ENCODE data around the gene HPCAL1. TPM values are rescaled to one million over a fixed set of nuclear protein-coding genes. Genes with fewer than 3 reads are reported as not detected.
"Not testable (repeated sequence)": the region's sequence is repeated elsewhere in the genome, so short reads cannot be mapped to it uniquely, and the experiment has no call there.

Gene HPCAL1
- total RNA-seq, 1 experiment from 2014 or later: 159 TPM

DNA sequence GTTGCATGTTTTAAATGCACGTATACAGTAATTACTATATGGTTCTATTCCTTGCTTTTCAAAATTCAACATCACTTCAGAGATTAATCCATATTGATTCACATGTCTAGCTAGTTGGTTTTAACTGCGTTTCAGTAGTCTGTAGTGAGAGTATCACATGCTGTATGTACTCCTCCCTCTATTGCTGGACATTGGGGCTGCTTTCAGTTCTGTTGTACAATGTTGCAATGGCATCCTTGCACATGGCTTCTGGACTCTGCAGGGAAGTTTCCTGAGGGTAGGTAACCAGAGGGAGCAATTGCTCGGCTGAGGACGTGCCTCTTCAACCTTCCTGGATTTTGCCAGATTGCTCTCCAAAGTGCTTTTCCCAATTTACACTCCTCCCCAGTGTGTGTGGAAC is 10.7 kb upstream of the HPCAL1 start:
- H3K27me3 ChIP-seq: no peaks in the 10 kb centered on the region
- no peak for DNase-seq
- H3K4me3 ChIP-seq: no peak overlapping the region
- H3K36me3 ChIP-seq: no peaks in the 10 kb centered on the region
- no peaks in the 10 kb centered on the region; the same call in 1 of the 2 replicates for H3K9me3 ChIP-seq

DNA sequence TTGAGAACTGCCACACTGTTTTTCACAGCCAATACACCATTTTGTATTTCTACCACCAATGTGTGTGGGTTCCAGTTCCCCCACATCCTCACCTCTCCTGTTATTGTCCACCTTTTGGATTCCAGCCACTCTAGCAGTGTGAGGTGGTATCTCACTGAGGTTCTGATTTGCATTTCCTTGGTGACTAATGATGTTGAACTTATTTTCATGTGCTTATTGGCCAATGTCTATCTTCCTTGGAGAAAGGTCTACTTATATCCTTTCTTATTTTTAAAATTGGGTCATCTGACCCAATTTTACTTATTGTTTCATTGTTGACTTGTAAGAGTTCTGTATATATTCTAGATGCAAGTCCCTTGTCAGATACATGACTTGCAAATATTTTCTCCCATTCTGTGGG is 9.1 kb upstream of the HPCAL1 start:
- no peak for DNase-seq
- H3K27me3 ChIP-seq: no peaks in the 10 kb centered on the region
- no peak overlapping the region for H3K4me3 ChIP-seq
- H3K36me3 ChIP-seq: no peaks in the 10 kb centered on the region
- peaks cover under 1% of the 10 kb centered on the region; the same call in 1 of the 2 replicates for H3K9me3 ChIP-seq

DNA sequence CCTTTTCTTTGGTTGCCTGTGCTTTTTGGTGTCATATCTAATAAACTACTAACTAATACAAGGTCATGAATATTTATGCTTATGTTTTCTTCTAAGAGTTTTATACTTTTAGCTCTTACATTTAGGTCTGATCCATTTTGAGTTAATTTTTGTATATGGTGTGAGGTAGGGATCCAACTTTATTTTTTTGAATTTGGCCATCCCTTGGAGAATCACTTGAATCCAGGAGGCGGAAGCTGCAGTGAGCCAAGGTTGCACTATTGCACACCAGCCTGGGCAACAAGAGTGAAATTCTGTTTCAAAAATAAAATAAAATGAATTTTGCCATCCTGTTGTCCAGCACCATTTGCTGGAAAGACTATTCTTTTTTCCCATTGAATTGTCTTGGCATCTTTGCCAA is 8.6 kb upstream of the HPCAL1 start:
- Histone ChIP-seq H3K4me3 (no peak overlapping the region), H3K27me3 (no peaks in the 10 kb centered on the region), H3K36me3 (no peaks in the 10 kb centered on the region), H3K9me3 (peaks cover 5% of the 10 kb centered on the region)
- no peak for DNase-seq

DNA sequence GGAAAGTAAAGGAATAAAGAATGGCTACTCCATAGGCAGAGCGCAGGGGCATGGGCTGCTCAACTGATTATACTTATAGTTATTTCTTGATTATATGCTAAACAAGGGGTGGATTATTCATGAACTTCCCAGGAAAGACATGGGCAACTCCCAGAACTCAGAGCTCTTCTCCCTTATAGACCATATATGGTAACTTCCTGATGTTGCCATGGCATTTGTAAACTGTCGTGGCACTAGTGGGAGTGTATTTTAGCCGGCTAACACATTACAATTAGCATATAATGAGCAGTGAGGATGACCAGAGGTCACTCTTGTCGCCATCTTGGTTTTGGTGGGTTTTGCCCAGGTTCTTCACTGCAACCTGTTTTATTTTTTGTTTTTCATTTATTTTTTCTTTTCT is 7.1 kb upstream of the HPCAL1 start:
- H3K36me3 ChIP-seq, H3K27me3 ChIP-seq, H3K4me3 ChIP-seq, DNase-seq, H3K9me3 ChIP-seq: not testable (repeated sequence)

DNA sequence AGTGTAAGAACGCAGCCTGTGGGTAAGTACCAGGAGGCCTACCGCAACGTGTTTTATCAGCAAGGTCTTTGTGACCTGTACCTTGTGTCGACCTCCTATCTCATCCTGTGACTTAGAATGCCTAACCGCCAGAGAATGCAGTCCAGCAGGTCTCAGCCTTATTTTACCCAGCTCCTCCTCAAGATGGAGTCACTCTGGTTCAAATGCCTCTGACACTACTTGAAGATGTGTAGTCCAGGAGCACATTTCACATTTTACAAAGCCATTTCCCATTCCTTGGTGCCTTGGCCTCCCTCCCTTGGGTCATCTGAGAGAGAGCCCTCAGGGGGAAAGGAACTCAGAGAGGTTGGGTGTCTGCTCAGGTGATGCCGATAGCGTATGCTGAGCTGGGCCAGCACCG is 6.6 kb upstream of the HPCAL1 start:
- no peaks in the 10 kb centered on the region for H3K36me3 ChIP-seq
- peaks cover 5% of the 10 kb centered on the region for H3K9me3 ChIP-seq
- H3K27me3 ChIP-seq: no peaks in the 10 kb centered on the region
- no peak overlapping the region for H3K4me3 ChIP-seq
- no peak for DNase-seq

DNA sequence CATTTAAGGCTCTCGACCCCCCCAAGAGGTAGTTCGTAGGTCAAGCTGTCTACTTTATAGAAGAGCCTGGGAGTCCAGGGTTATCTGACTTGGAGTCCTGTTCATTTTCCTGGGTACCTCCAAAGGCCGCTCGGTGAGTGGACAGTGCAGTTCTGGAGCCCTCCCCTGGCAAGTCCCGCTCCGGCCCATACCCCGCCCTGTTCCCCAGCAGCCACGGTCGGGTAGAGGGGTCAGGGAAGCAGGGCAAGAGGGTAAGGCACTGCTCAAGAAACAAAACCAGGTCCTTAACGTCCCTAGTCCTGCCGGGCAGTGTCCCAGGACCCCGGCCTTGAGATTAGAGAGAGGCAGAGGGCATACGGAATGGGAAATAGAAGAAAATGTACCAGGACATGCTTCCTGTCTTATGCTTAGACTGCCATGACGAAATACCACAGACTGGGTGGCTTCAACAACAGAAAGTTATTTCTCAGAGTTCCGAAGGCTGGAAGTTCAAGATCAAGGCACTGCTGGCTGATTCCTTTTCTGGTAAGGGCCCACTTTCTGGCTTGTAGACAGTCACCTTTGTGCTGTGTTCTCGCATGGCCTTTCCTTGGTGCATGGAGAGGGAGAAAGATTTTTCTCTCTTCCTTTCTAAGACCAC is 5.4 kb upstream of the HPCAL1 start:
- no peaks in the 10 kb centered on the region for H3K36me3 ChIP-seq
- no peak for DNase-seq
- H3K9me3 ChIP-seq: peaks cover 5% of the 10 kb centered on the region
- H3K27me3 ChIP-seq: no peaks in the 10 kb centered on the region
- no peak overlapping the region for H3K4me3 ChIP-seq

DNA sequence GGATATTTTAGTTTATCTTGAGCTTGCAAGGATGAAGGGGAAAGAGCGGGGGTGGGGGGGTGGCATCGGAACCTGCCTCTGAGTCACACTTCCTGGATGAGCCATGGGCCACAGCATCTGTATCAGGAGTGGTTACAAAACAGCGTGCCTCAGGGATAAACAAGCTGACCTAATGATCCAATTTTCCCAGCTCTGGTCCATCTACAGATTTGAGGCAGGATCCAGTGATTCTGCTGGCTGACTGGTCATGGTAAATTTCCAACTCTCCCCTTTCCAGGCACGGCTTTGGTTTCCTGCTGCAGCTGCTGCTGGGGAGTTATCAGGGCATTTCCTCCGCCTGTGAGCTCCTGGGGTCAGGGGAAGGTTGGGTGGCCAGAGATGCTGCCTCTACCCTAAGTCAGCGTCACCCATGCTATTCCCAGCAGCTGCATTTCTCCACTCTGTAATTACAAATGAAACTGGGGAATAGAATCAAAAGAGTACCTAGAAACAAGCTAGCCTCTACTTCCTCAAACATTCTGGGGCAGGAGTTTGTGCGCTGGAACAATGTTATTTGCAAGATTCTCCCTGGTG is 4.7 kb upstream of the HPCAL1 start:
- Histone ChIP-seq H3K27me3 (no peaks in the 10 kb centered on the region), H3K4me3 (no peak overlapping the region), H3K9me3 (peaks cover 5% of the 10 kb centered on the region), H3K36me3 (no peaks in the 10 kb centered on the region)
- DNase-seq: peak; percentile 90

DNA sequence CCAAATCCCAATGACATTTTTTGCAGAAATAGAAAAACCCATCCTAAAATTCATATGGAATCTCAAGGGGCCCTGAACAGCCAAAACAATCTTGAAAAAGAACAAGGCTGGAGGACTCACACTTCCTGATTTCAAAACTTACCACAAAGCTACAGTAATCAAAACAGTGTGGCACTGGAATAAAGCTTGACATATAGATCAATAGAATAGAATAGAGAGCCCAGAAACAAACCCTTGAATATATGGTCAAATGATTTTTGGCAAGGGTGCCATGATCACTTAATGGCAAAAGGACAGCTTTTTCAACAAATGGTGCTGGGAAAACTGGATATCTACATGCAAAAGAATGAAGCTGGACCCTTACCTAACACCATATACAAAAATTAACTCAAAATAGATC is 3.9 kb upstream of the HPCAL1 start:
- DNase-seq, H3K4me3 ChIP-seq, H3K36me3 ChIP-seq, H3K27me3 ChIP-seq, H3K9me3 ChIP-seq: not testable (repeated sequence)

DNA sequence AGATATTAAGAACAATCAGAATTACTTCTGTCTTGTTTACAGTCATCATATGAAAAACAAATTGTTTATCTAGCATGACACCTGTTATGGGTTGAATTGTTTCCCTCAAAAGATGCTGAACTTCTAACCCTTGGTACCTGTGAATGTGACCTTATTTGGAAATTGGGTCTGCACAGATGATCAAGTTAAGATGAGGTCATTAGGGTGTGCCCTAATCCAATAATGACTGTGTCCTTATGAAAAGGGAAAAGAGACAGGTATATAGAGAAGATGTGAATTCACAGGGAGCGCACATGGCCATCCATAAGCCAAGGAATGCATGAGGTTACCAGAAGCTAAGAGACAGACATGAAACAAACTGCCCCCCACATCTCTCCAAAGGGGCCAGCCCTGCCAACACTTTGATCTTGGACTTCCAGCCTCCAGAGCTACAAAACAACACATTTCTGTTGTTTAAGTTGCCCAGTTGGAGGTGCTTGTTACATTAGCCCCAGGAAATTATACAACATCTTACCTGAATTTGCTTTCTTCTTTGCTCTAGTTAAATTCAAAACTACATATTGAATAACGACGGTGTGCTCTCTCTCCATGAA is 2.3 kb upstream of the HPCAL1 start:
- DNase-seq: no peak
- Histone ChIP-seq H3K4me3 (no peak overlapping the region), H3K9me3 (peaks cover 5% of the 10 kb centered on the region), H3K27me3 (no peaks in the 10 kb centered on the region), H3K36me3 (peaks cover 8% of the 10 kb centered on the region; the same call in 1 of the 2 replicates)

DNA sequence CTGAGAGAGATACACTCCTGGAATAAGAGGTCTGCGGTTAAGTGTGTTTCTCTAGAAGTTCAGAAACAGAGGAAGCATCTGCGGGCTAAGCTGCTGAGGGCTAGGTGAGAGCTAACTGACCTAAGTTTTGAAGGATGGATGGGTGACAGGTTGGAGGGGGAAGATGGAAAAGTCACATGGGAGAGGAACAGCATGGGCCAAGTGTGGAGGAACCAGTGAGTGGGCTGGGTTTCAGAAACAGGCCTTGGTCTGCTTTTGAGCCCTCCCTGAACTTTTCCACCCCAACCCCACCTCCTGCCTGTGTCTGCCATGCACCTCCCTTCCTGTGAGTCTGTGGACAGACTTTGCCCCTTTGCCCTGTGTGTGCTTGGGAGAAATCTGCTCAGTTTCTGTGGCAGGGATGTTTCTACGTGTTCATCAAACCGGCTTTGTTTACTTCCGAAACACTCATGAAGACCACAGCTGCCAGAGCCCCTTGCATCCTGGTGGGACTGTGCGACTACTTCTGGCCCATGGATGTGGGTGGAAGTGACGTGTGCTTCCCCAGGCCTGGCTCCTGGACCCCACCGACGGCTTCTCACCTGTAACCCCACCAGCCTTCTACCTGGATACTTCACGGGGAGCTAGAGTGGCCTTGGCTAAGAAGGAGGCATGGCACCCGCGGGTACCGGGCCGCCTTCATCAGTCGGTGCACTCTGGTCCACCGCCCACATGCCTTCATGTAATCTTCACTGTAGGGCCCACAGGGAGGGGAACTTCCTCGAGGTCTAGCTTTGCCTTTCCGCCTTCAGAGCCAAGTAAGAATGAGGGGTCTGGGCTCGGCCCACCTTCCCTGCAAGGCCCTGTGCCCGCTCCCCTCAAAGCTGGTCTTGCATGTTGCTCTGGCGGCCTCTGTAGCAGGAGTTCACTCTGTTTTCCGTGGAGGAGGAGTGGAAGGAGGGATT is 1.4 kb upstream of the HPCAL1 start:
- DNase-seq: no peak
- H3K9me3 ChIP-seq: peaks cover 5% of the 10 kb centered on the region
- no peaks in the 10 kb centered on the region for H3K27me3 ChIP-seq

DNA sequence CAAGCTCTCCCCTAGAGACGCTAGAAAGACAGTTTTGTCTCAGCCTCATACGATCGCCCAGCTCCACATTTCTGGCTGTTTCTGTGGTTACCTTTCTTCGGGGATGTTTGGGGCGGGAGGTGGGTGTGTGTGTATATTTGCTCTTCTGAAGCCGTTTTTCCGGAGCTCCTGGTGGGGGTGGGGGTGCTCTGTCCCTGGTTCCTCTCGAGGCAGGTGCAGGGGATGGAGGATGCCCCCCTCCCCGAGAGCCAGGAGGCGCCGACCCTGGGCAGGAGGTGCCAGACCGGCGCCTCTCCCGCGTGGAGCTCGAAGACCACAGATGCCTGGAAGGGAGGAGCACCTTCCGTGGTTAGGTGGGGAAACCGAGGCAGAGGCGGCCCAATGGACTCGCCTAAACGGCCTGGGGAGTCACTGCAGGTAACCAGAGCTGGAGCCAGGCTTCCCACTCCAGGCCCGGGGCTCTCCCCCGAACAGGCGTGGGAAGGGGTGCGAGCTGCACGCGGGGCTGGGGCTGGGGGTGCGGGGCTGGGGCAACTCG is 694 bp upstream of the HPCAL1 start:
- Histone ChIP-seq H3K27me3 (no peaks in the 10 kb centered on the region), H3K4me3 (peak overlapping the region; percentile 87), H3K36me3 (peaks cover 14% of the 10 kb centered on the region), H3K9me3 (peaks cover 5% of the 10 kb centered on the region)
- DNase-seq: no peak

More for the DNA sequence above, 1.4 kb upstream of the HPCAL1 start:
- no peak overlapping the region for H3K4me3 ChIP-seq
- peaks cover 11% of the 10 kb centered on the region; the same call in 1 of the 2 replicates for H3K36me3 ChIP-seq

DNA sequence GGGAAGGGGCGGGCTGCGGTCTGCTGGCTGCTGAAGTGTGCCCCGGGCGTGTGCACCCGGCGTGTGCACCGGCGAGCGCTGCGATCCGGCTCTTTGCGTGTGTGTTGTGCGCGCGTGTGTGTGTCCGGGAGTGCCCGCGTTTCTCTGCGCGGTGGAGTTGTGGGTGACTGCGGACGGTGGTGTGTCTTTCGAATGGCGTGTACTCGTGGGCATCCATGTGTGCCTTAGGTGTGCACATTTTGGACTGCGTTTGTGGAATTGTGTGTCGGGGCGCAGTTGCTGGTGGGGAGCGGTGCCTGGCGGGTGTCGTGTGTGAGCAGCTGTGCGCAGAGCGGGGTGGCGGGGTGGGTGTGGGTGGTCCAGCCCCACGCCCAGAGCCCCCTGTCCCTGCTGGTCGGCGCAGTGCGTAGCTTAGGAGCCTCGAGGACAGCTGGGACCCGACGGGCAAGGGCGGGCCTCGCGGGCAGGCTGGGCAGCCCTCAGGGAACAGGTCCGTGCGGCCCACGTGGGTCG is 533 bp downstream of the HPCAL1 start:
- Histone ChIP-seq H3K27me3 (no peaks in the 10 kb centered on the region), H3K4me3 (peak overlapping the region; percentile 87), H3K9me3 (peaks cover 5% of the 10 kb centered on the region), H3K36me3 (peaks cover 23% of the 10 kb centered on the region)
- DNase-seq: no peak

DNA sequence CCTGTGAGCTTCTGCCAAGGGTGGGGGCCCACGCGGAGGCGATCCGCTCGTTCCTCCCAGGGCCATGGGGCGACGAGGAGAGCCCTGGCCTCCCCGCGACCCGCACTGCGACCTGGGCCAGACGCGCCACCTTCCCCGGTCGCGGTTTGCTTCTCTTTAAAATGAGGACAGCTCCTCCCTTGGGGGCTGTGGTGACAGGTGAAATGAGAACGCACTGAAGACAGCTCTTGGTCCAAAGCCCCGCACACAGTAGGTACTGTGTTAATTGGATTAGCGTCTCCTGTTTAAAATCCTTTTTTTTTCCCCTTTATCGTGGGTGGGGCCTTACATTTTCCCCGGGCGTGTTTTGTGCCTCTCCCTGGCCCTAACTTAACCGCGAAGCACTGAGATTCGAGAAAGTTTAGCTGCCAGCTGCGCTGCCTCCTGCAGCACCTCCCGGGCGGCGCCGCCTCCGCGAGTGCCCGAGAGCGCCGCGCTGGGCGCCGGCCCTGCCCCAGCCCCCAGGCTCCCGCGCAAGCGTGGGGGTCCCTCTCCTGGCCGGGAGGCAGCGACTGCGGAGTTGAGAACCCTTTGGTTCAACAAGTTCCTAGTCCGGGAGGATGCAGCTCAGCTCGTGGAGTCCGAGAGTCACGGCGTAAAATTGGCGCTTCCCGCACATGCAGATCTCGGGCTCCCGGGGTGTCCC is 1.1 kb downstream of the HPCAL1 start:
- DNase-seq: peak; percentile 54

DNA sequence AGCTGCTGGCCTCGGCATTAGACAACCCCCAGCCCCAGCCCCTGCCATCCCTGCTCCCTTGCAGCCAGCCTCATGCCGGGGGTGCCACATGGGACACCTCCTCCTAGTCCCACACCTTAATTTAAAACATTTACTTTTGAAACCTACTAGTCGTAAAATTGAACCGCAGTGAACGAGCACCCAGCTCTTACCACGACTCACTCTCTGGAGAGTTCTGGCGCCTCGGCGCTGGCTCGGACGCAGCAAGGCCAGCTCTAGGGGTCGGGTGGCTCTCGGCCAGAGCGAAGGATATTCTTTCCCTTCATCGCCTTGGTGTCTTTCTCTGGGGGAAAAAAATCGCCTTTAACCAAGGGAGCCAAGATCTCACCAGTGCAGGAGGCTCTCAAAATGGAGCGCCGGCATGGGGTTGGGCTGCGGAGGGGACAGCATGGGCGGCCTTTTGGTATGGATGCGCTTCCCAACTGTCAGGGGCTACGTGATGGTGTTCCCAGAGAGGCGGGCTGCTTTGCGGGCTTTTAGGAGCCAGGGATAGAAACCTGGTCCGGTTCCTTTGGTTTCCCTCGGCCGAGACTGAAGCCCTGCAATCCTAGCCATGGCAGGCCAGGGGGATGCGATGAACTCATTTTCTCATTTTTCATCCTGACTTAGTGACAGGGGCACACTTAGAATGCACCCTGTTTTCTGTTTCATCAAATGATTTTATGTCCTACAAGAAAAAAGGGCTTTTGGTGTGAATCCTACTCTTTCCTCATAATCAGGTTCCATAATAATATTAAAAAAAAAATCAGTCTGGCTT is 2.0 kb downstream of the HPCAL1 start:
- no peak for DNase-seq
- peak overlapping the region; percentile 87 for H3K4me3 ChIP-seq
- H3K36me3 ChIP-seq: peaks cover 23% of the 10 kb centered on the region
- no peaks in the 10 kb centered on the region for H3K9me3 ChIP-seq
- H3K27me3 ChIP-seq: no peaks in the 10 kb centered on the region

More for the DNA sequence above, 1.1 kb downstream of the HPCAL1 start:
- Histone ChIP-seq H3K9me3 (peaks cover 2% of the 10 kb centered on the region), H3K27me3 (no peaks in the 10 kb centered on the region), H3K36me3 (peaks cover 23% of the 10 kb centered on the region), H3K4me3 (peak overlapping the region; percentile 87)

DNA sequence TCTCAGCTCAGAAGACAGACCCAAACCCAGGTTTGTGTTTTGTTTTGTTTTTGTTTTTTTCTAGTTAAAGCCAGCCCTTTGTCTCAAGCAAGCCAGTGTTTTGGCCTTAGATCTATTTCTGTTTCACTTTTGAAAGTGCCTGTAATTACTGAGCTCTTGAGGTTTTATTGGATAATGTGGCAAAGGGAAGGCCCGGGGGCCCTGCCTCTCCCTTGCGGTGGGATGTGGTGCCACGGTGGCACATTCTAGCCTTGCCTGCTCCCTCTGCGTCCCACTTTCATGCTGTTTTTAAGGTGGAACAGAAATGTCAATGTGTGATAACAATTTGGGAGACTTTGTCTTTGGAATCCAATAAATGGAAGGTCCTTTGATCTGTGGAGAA is 2.5 kb downstream of the HPCAL1 start:
- H3K27me3 ChIP-seq: no peaks in the 10 kb centered on the region
- peak overlapping the region; percentile 87 for H3K4me3 ChIP-seq
- H3K36me3 ChIP-seq: peaks cover 23% of the 10 kb centered on the region
- DNase-seq: no peak
- no peaks in the 10 kb centered on the region for H3K9me3 ChIP-seq

Data from MG63 (cell line).